HG02840 (cell line): Measurements from ENCODE around the gene VSTM2B.
"Not testable (repeated sequence)": the region's sequence is repeated elsewhere in the genome, so short reads cannot be mapped to it uniquely, and the experiment has no call there.

Experiments used
- ATAC-seq: cut with Tn5 transposase; IDR thresholded peaks from one replicate; pipeline ENCODE4 v1.9.1; 2021; ENCODE audit warnings: mild to moderate bottlenecking, moderate library complexity, moderate number of reproducible peaks; ENCODE audit not compliant: unreplicated experiment, low FRiP score

The VSTM2B gene

GRCh38 chr19:29525901-29526729 is at the start of gene VSTM2B:
TSS of gene VSTM2B (plus strand) at chr19:29525994. CDS start at chr19:29526584, 590 bp downstream.
- no peak for ATAC-seq

GRCh38 chr19:29476528-29476927 is 49.3 kb upstream of the VSTM2B start:
- no peak for ATAC-seq

- ATAC-seq = no peak
Measured at GRCh38 chr19:29477831-29478577, 47.8 kb upstream of the VSTM2B start.

GRCh38 chr19:29478578-29479565 is 46.9 kb upstream of the VSTM2B start:
- ATAC-seq = no peak

GRCh38 chr19:29479941-29480340 is 45.9 kb upstream of the VSTM2B start:
- no peak for ATAC-seq

DNA sequence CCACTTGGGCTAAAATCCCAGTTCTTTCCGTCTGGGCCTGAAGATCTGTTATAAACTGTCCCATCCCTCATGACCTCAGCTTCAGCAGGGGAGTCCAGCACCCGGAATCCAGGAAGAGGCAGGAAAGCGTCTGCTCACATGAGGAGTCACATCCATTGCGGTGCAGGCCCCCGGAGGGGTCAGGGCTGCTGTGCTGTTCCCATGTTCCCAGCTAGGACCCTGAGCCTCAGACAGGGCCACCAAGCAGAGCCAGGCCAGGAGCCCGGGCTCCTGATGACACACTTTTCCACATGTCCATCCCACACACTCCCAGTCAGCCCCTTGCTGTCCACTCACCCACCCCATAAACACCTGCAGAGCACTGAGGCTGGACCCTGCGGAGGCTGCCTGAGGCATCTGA is 45.3 kb upstream of the VSTM2B start:
- ATAC-seq = no peak

GRCh38 chr19:29482855-29483640 is 42.7 kb upstream of the VSTM2B start:
- ATAC-seq = no peak

DNA sequence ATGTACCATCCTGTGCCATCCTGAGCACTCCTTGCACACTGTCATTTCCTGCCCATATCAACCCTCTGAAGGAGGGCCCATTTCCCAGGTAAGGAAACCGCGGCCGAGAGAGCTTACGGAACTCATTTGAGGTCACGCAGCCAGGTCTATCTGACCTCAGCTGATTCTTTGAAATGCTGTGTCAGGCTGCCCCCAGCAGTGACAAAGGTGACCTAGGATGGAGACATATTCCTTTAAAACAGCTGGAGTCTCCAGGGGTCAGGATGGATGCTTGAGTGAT is 42.2 kb upstream of the VSTM2B start:
- ATAC-seq = no peak

DNA sequence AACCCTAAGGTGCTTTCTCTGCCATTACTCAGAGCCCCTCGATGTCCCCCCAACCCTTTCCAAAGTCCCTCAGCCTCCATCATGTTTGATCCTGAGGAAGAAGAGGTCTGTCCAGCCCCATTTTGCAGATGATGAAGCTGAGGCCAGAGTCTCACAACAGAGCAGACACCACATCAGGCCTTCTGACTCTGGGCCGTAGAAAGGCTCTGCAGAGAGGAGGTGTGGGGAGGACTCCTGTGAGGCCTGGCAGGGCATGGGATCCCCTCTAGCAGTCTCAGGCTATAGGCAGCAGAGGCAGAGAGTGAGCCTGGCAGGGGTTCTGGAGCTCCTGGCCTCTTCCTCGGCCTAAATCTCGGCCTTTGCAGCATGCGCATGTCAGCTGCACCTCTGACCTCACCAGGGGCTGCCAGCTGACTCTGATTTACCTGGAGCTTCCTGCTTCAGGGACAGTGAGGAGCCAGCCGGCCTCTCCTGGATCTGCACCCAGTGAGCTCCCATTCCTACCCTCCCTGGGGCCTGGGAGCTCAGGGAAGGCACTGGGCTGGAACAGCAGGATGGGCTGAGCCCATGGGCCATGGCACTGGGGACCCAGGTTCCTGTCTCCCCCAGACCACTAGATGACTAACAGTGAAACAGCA is 41.7 kb upstream of the VSTM2B start:
- ATAC-seq = no peak

GRCh38 chr19:29484876-29485275 is 40.9 kb upstream of the VSTM2B start:
- no peak for ATAC-seq

DNA sequence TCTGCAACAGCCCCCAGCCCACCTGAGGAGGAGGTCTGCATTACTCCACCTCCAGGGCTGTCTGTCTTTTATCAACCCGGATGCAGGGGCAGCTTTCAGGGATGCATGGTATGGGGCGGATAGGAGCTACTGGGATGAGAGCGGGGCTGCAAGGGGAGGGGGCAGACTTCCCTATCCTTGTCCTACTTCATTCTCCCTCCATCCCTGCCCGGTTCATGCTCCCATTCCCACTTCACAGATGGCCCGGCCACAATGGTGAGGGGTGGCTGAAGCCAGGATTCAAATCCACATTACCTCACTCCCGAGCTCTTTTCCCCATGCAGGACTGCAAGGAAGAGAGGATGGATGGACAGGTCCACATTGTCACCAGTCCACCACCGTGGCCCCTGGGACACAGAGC is 40.5 kb upstream of the VSTM2B start:
- no peak for ATAC-seq

- ATAC-seq = not testable (repeated sequence)
Measured at GRCh38 chr19:29486961-29487360, 38.8 kb upstream of the VSTM2B start.

GRCh38 chr19:29487432-29487831 is 38.4 kb upstream of the VSTM2B start:
- no peak for ATAC-seq

GRCh38 chr19:29488316-29488715 is 37.5 kb upstream of the VSTM2B start:
- no peak for ATAC-seq

DNA sequence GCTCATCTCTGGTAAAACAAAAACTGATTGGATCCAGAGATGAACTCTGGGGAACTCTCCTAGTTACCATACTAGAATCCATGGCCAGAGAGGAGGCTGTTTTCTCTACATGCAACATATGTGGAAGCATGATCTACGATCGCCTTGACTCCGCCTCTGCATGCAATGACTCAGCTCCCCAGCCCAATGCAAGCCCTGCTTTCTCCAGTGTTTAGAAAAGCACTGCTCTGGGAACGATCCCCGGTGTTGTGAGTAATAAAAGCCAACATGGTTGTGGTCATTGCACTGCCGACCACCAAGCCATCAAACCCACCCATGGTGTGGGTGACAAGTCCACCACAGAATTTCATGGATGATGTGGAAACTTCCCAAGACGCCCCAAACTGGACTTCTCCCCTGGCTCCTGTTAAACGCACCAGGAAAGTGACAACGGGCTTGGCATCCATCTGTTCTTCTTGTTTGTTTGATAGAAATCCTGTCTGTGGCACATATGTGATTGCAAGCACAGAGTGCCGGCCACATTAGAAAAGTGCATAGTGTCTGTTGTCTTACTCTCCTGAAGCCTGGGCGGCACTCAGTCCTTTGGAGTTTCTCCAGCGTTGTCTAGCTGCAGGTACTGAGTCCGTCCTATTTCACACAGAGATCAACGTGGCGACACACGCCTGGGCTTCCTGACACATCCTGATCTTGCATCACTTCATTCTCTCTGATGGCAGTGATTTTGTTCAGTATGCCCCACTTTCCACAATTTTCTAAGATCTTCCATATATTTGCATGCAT is 36.4 kb upstream of the VSTM2B start:
- no peak for ATAC-seq

DNA sequence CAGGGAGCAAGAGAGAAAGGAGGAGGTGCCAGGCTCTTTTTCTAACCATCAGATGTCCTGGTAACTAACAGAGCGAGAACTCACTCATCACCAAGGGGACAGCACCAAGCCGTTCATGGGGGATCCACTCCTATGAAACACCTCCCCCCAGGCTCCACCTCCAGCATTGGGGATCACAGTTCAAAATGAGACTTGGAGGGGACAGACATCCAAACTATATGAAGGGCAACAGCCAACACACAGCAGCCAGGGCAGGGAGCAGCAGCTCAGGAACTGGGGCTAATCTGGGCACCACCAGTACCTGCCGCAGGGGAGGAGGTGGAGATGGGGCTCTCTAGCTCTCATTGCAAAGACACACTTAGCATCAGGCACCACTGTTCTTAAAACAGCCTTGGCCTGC is 34.3 kb upstream of the VSTM2B start:
- ATAC-seq = no peak

GRCh38 chr19:29491995-29492577 is 33.7 kb upstream of the VSTM2B start:
- ATAC-seq = no peak

GRCh38 chr19:29492769-29493168 is 33.0 kb upstream of the VSTM2B start:
- no peak for ATAC-seq
